WTC11 (cell line): ENCODE data around the gene CNR2.

Experiments used
- ATF3 ChIP-seq: sonication (generic); formaldehyde crosslinking; conservative IDR thresholded peaks from 2 replicates; pipeline ENCODE4 v1.8.1; 2022; ENCODE audit warnings: mild to moderate bottlenecking, missing genetic modification reagents
- CTCF ChIP-seq: fragments of 200-600 bp; IDR thresholded peaks from 2 replicates; pipeline ENCODE4 v1.8.0; 2022; ENCODE audit warnings: antibody characterized with exemption
- ETV6 ChIP-seq: sonication (generic); formaldehyde crosslinking; IDR thresholded peaks from 2 replicates; pipeline ENCODE4 v1.8.1; 2022; ENCODE audit warnings: mild to moderate bottlenecking, missing genetic modification reagents
- FOXP1 ChIP-seq: sonication (generic); formaldehyde crosslinking; IDR thresholded peaks from 2 replicates; pipeline ENCODE4 v1.8.0; 2022; ENCODE audit warnings: missing genetic modification reagents, mild to moderate bottlenecking, moderate library complexity, borderline replicate concordance
- MAX ChIP-seq: sonication (generic); formaldehyde crosslinking; IDR thresholded peaks from 2 replicates; pipeline ENCODE4 v1.8.0; 2022; ENCODE audit warnings: mild to moderate bottlenecking, missing genetic modification reagents
- MLX ChIP-seq: sonication (generic); formaldehyde crosslinking; IDR thresholded peaks from 2 replicates; pipeline ENCODE4 v1.8.1; 2023; ENCODE audit warnings: mild to moderate bottlenecking, missing genetic modification reagents, moderate library complexity
- PRDM15 ChIP-seq: sonication (generic); formaldehyde crosslinking; IDR thresholded peaks from 2 replicates; pipeline ENCODE4 v1.8.0; 2022; ENCODE audit warnings: missing genetic modification reagents
- RELA ChIP-seq: sonication (generic); formaldehyde crosslinking; IDR thresholded peaks from 2 replicates; pipeline ENCODE4 v1.8.1; 2022; ENCODE audit warnings: missing genetic modification reagents, mild to moderate bottlenecking, borderline replicate concordance
- TEAD1 ChIP-seq: sonication (generic); formaldehyde crosslinking; IDR thresholded peaks from 2 replicates; pipeline ENCODE4 v1.8.0; 2022; ENCODE audit warnings: mild to moderate bottlenecking, missing genetic modification reagents
- TEAD4 ChIP-seq: sonication (generic); formaldehyde crosslinking; IDR thresholded peaks from 2 replicates; pipeline ENCODE4 v1.8.0; 2022; ENCODE audit warnings: mild to moderate bottlenecking, missing genetic modification reagents
- ZBTB43 ChIP-seq: sonication (generic); formaldehyde crosslinking; IDR thresholded peaks from 2 replicates; pipeline ENCODE4 v1.8.1; 2023; ENCODE audit warnings: mild to moderate bottlenecking, missing genetic modification reagents
- ZNF138 ChIP-seq: sonication (generic); formaldehyde crosslinking; conservative IDR thresholded peaks from 2 replicates; pipeline ENCODE4 v1.8.1; 2022; ENCODE audit warnings: mild to moderate bottlenecking, moderate library complexity, missing genetic modification reagents

- TF ChIP-seq ZNF138 = no peak
- TF ChIP-seq TEAD1 (CRISPR knock-in tag) = no peak
- no peak for TF ChIP-seq CTCF
- TF ChIP-seq MAX (CRISPR knock-in tag) = no peak
- no peak for TF ChIP-seq FOXP1 (CRISPR knock-in tag)
- TF ChIP-seq ZBTB43 (CRISPR knock-in tag) = no peak
- no peak for TF ChIP-seq RELA (CRISPR knock-in tag)
- no peak for TF ChIP-seq TEAD4 (CRISPR knock-in tag)
- TF ChIP-seq ETV6 = no peak
- no peak for TF ChIP-seq ATF3 (CRISPR knock-in tag)
- no peak for TF ChIP-seq PRDM15 (CRISPR knock-in tag)
- TF ChIP-seq MLX (CRISPR knock-in tag) = no peak
Measured at GRCh38 chr1:23925279-23925678, 12.1 kb upstream of the CNR2 start.
